GM19452 (cell line): ENCODE results near the gene PXT1.

Source experiments
- ATAC-seq: cut with Tn5 transposase; IDR thresholded peaks from one replicate; pipeline ENCODE4 v1.9.1; 2021; ENCODE audit not compliant: unreplicated experiment

The PXT1 gene

DNA sequence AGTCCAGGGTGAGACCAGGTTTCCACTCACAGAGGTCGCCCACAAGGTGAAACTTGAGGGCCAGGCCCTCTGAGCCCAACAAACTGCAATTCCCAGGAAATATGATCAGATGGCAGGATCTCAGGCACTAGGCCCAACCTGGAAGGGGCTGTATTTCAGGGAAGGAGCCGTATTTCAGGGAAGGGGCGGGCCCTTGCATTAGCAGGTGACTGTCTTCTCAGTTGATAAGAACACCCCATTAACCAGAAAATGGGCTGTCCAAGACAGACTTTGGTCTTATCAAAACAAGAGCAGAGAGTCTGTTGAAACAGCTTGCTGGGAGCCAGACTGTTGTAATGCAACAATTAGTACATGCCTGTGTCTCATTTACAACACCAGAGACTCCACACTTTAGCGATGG is 95.0 kb downstream of the PXT1 start:
- ATAC-seq, result no peak

DNA sequence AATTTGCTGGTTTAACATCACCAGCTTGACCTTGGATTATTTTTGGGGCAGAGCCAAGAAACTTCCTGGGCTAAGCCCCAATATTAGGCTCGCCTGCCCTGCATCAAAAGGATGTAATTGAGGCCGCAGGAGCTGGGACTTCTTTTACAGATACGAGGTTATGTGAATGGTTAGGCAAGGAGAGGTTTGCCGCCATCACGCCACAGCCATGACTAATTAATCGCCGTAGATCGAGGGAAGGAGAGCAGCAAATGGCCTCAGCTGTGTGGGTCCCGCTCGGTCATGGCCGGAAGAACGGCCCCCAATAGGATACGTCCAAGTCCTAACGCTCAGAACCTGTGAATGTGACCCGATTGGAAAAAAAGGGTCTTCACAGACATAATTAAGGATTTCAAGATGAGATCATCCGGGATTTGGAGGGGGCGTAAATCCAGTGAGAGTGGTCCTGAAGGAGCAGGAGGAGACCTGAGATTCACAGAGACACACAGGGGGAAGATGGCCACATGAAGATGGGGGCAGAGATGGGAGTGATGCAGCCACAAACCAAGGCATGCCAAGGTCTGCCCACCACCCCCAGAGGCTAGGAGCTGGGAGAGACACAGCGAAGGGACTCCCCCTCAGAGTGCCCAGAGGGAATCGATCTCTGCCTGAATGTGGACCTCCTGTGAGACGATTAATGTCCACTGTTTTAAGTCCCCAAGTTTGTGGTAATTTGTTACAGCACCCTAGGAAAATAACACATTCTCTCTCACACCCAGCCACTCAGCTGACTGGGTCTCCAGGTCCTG is 96.0 kb downstream of the PXT1 start:
- no peak for ATAC-seq

DNA sequence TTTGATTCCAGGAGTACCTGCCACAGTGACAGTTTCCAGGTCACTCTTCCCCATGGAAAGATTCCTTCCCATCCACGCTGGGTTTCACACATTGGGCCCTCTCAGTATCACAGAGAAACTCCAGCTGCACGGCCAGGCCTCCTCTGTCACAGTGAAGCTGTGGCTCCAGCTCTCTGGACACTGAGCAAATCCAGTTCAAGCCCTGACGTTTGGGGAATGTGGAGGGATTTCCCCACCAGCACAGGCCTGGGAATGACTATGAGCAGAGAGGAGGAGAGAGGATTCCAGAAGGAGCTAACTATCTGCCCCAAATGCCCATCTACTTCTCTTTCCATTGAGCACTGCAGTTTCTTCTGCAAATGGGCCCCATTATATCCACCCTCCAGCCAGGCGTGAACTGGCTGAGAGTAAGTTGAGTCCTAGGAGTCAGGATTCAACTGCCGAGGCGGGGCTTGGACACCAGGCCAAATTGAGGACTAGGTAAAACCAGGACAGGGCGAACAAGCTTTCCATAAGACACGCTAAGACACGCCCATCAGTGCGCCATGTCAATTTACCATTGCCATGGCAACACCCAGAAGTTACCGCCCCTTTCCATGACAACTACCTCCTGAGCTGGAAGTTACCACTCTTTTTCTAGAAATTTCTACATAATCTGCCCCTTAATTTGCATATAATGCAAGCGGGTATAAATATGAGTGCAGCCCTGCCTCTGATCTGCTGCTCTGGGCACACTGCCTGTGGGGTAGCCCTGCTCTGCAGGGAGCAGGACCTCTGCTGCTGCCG is 96.8 kb downstream of the PXT1 start:
- no peak for ATAC-seq

DNA sequence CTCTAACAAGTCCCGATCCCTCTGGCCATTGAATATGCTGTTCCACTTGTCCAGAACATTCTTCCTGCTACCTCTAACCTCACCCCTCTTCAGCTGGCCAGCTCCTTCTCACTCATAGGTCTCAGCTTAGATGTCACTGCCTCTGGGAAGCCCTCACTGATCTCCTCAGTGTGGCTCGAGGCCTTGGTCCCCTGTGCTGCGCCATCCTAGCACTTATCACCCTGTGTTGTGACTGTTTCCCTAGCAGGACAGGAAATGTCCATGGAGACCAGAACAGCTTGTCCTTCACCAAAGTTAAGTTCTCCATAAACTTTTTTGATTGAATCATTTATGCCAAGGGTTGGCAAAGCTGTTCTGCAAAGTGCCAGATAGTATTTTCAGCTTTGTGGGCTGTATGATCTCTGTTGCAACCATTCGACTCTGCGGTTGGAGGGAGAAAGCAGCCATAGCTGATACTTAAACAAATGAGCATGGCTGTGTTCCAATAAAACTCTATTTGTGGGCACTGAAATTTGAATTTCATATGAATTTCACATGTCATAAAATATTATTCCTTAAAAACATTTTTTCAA is 99.5 kb downstream of the PXT1 start:
- no peak for ATAC-seq

DNA sequence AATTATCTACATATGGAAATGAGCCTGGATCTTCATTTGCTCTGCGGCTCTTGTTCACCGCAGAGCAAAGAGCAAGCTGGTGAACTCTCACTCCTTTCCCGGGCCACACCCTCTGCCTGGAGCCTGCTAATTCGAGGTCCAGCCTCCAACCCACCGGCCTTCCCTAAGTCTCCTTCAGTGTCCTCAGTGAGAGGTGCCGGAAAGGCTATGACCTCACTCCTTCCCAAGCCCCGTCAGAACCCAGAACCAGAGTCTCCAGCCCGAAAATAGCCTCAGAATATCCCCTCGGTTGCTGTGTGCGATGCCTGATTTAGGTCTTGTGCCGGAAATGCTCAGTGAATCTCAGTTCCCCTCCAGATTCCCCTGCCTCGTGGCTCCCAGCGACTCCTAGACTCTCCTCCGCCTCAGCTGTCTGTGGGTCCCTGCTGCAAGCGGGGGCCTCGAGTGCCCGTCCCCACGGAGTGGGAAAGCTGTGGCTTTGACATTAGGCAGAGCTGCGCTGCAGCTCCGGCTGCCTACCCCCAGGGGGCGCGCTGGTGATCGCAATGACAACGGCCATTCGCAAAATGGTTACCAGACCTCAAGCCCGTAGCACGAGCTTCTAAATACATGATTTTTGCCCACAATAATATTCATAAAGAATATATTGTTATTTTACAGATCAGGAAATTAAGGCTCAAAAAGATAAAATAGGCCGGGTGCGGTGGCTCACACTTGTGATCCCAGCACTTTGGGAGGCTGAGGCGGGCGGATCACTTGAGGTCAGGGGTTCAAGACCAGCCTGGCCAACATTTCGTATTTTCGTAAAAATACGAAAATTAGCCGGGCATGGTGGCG is 101.8 kb downstream of the PXT1 start:
- no peak for ATAC-seq
